DND-41 (cell line): ENCODE results near the gene HACD3.
A peak's percentile ranks its signal among the peaks of the same experiment; 100 is the strongest.

Source experiments
- ATAC-seq: fragments of 200-7000 bp; cut with Tn5 transposase; 3 replicates; pipeline ENCODE4 v1.9.1; 2021; ENCODE audit warnings: low read depth; ENCODE audit not compliant: insufficient read depth
- DNase-seq: peaks from one replicate; pipeline ENCODE4 v3.0.0-alpha.2; 2020
- H2AFZ ChIP-seq: 2 replicates; pipeline ENCODE4 v1.6.0; 2012; ENCODE audit warnings: low read depth, low read length
- H3K27ac ChIP-seq: 2 replicates; pipeline ENCODE4 v1.5.1; 2012; ENCODE audit warnings: low read length, inconsistent platforms
- H3K27me3 ChIP-seq: fragments of 200-600 bp; sonication (generic); 2 replicates; pipeline ENCODE4 v1.6.0; 2012; ENCODE audit warnings: low read length, mild to moderate bottlenecking, inconsistent platforms; ENCODE audit not compliant: insufficient read depth, poor library complexity
- H3K36me3 ChIP-seq: 2 replicates; pipeline ENCODE4 v1.5.1; 2012; ENCODE audit warnings: low read length, inconsistent platforms; ENCODE audit not compliant: insufficient read depth
- H3K4me1 ChIP-seq: 2 replicates; pipeline ENCODE4 v1.5.1; 2012; ENCODE audit warnings: mild to moderate bottlenecking, low read length; ENCODE audit not compliant: insufficient read depth
- H3K4me2 ChIP-seq: 2 replicates; pipeline ENCODE4 v1.6.0; 2012; ENCODE audit warnings: mild to moderate bottlenecking, moderate library complexity, low read length, inconsistent platforms; ENCODE audit not compliant: insufficient read depth
- H3K4me3 ChIP-seq, 2 experiments: fragments of 200-600 bp in 1 of 2; shearing (Covaris generic) in 1 of 2; 2 replicates each; pipeline ENCODE4 v1.5.1; 2012 to 2016; ENCODE audit warnings: inconsistent platforms in 2 of 2, low read length in 2 of 2, mild to moderate bottlenecking in 2 of 2, low read depth in 1 of 2, moderate library complexity in 1 of 2
- H3K79me2 ChIP-seq: 2 replicates; pipeline ENCODE4 v1.6.0; 2012; ENCODE audit warnings: low read length, inconsistent platforms; ENCODE audit not compliant: insufficient read depth
- H3K9ac ChIP-seq: 2 replicates; pipeline ENCODE4 v1.6.0; 2012; ENCODE audit warnings: low read depth, mild to moderate bottlenecking, inconsistent platforms, low read length, moderate library complexity
- H3K9me3 ChIP-seq: 2 replicates; pipeline ENCODE4 v1.5.1; 2012; ENCODE audit warnings: low read length, moderate library complexity, mild to moderate bottlenecking, inconsistent platforms; ENCODE audit not compliant: insufficient read depth, severe bottlenecking
- H4K20me1 ChIP-seq: 2 replicates; pipeline ENCODE4 v1.6.0; 2012; ENCODE audit warnings: low read length; ENCODE audit not compliant: insufficient read depth
- CTCF ChIP-seq: IDR thresholded peaks from 2 replicates; pipeline ENCODE4 v1.5.1; 2012; ENCODE audit warnings: borderline replicate concordance, low read length, moderate library complexity, mild to moderate bottlenecking; ENCODE audit not compliant: poor library complexity, severe bottlenecking; ENCODE audit errors: extremely low read depth
- EZH2 ChIP-seq: IDR thresholded peaks from 3 replicates; pipeline ENCODE4 v1.6.1; 2012; ENCODE audit warnings: borderline replicate concordance, low read depth, mild to moderate bottlenecking, moderate library complexity, low read length, inconsistent platforms; ENCODE audit not compliant: severe bottlenecking

Gene HACD3

GRCh38 chr15:65595960-65596359, 65.7 kb downstream of the HACD3 start:
- Histone ChIP-seq H3K79me2 (no peaks in the 10 kb centered on the region; the same call in 1 of the 2 replicates), H3K4me3 (no peak overlapping the region), H2AFZ (no peak overlapping the region), H3K9ac (no peak overlapping the region), H3K4me1 (no peaks in the 10 kb centered on the region), H3K27ac (no peak overlapping the region), H3K36me3 (peaks cover 87% of the 10 kb centered on the region), H3K27me3 (no peaks in the 10 kb centered on the region), H3K9me3 (no peaks in the 10 kb centered on the region), H4K20me1 (no peaks in the 10 kb centered on the region), H3K4me2 (no peak overlapping the region)
- ATAC-seq, result no peak
- TF ChIP-seq EZH2, result no peak
- peak; percentile 46 for TF ChIP-seq CTCF
- DNase-seq, result no peak

DNA sequence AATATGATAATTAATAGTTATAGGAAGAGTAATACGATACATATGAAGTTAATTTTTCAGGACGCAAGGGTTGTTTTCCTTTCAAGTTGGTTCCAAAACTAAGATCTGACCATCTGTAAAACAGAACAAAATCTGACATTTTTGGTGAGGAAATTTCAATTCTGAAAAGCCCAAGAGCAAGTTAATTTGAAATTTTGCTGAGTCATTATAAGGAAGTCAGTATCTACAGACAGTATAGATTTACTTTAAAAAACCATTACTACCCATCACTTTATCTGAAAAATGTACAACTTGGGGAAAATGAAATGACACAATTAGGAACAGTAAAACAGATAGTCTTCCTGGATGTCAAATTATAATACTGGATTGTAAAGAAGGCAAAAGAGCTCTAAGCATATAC, 68.2 kb downstream of the HACD3 start:
- Histone ChIP-seq H3K4me1 (no peaks in the 10 kb centered on the region), H3K27me3 (no peaks in the 10 kb centered on the region), H3K79me2 (peaks cover 5% of the 10 kb centered on the region; the same call in 1 of the 2 replicates), H4K20me1 (no peaks in the 10 kb centered on the region), H3K4me2 (no peak overlapping the region), H3K9ac (no peak overlapping the region), H3K27ac (peak overlapping the region; percentile 18; the same call in 1 of the 2 replicates), H3K9me3 (no peaks in the 10 kb centered on the region), H2AFZ (no peak overlapping the region), H3K4me3 (no peak overlapping the region), H3K36me3 (peaks cover 79% of the 10 kb centered on the region)
- DNase-seq (no peak), ATAC-seq (no peak)
- no peak for TF ChIP-seq EZH2
- no peak for TF ChIP-seq CTCF

- DNase-seq (no peak), ATAC-seq (no peak)
- Histone ChIP-seq H3K9me3 (no peaks in the 10 kb centered on the region), H3K27me3 (no peaks in the 10 kb centered on the region), H3K9ac (no peak overlapping the region), H3K4me2 (no peak overlapping the region), H3K4me1 (no peaks in the 10 kb centered on the region), H3K36me3 (peaks cover 83% of the 10 kb centered on the region), H3K27ac (no peak overlapping the region), H4K20me1 (no peaks in the 10 kb centered on the region), H2AFZ (no peak overlapping the region), H3K4me3 (no peak overlapping the region), H3K79me2 (peaks cover 12% of the 10 kb centered on the region; the same call in 1 of the 2 replicates)
- no peak for TF ChIP-seq EZH2
- no peak for TF ChIP-seq CTCF
These were observed 69.4 kb downstream of the HACD3 start for GRCh38 chr15:65599677-65600076.

DNA sequence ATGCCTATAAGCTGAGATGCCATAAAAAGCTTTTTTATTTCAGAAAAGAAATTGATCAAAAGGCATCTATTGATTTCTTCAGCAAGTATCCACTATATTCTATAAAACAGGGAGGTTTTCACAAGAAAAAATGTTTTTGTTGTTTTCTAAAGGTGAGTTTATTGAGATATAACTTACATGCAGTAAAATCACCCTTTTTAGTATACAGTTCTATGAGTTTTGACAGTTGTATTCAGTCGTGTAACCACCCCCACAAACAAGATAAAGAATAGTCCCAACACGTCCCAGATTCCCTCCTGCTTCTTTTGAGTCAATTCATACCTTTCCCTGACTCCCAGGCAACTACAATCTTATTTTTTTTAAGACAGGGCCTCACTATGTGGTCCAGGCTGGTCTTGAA, 72.9 kb downstream of the HACD3 start:
- H3K4me2 ChIP-seq, result no peak overlapping the region
- peaks cover 41% of the 10 kb centered on the region for H3K79me2 ChIP-seq
- ATAC-seq, result no peak
- TF ChIP-seq CTCF, result no peak
- no peak for TF ChIP-seq EZH2
- H3K27me3 ChIP-seq, result no peaks in the 10 kb centered on the region
- no peaks in the 10 kb centered on the region for H3K4me1 ChIP-seq
- H3K36me3 ChIP-seq, result peaks cover 67% of the 10 kb centered on the region
- H3K9ac ChIP-seq, result no peak overlapping the region
- no peak for DNase-seq
- H3K27ac ChIP-seq, result no peak overlapping the region
- no peaks in the 10 kb centered on the region for H4K20me1 ChIP-seq
- no peak overlapping the region for H2AFZ ChIP-seq
- no peaks in the 10 kb centered on the region for H3K9me3 ChIP-seq
- no peak overlapping the region for H3K4me3 ChIP-seq
